ENCODE measurements around the gene DDX39A. TPM values are rescaled to one million over a fixed set of nuclear protein-coding genes. Genes with fewer than 3 reads are reported as not detected.
A peak's percentile ranks its signal among the peaks of the same experiment; 100 is the strongest.

Gene DDX39A
- total and polyA plus RNA-seq, 2 donors (not counting 1 experiment from before 2014, with no cell fraction given) = 178 to 393 TPM

DNA sequence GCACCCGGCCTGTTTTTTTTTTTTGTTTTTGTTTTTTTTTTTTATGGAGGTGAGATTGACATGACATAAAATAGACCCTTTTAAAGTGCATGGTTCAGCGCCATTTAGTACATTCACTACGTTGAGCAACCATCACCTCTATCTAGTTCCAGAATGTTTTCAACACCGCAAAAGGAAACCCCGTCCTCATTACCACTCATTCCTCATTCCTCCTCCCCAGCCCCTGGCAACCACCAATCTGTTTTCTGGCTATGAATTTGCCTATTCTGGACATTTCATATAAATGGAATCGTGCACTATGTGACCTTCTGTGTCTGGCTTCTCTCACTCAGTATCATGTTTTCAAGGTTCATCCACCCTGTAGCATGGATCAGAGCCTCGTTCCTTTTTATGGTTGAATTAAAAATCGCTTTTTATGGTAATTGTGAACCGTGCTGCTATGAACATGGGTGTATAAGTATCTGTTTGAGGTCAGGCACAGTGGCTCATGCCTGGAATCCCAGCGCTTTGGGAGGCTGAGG lies 47.8 kb downstream of the DDX39A start:
- Mint-ChIP-seq H3K27me3 (no peaks in the 10 kb centered on the region), H3K27ac (peak overlapping the region; percentile 93), H3K4me1 (peaks cover 70% of the 10 kb centered on the region), H3K4me3 (peak overlapping the region; percentile 72), H3K9me3 (ENCODE audit: insufficient read depth) (no peaks in the 10 kb centered on the region)
- H3K27me3 ChIP-seq (replicated peaks in 1 of 4; ENCODE audit: control extremely low read depth in 1 of 4, control insufficient read depth in 3 of 4, insufficient read depth in 4 of 4, low read length in 3 of 4) = no peaks in the 10 kb centered on the region
- no peak overlapping the region for H3K4me3 ChIP-seq (ENCODE audit: control extremely low read depth in 1 of 5, extremely low read depth in 1 of 5, insufficient read depth in 1 of 5, low read depth in 2 of 5, low read length in 4 of 5)
- CTCF ChIA-PET = interaction anchor here (1.0 to 1.8 kb wide), 2 partner anchors 8 to 10 kb away, joined by 5 to 17 read pairs; no protein-coding TSS in a partner anchor
- no peaks in the 10 kb centered on the region for H3K36me3 ChIP-seq (replicated peaks in 1 of 2; ENCODE audit: control extremely low read depth in 1 of 2, control insufficient read depth in 1 of 2, extremely low read depth in 1 of 2, insufficient read depth in 2 of 2, low read length in 1 of 2)
- intact Hi-C loops (cut with micrococcal nuclease) = no loop called here
- H2AFZ ChIP-seq (ENCODE audit: insufficient read depth, low read depth, low read length, poor library complexity, severe bottlenecking) = no peak overlapping the region
- peak overlapping the region; percentile 27 for H3K9ac ChIP-seq (ENCODE audit: low read length)
- peak overlapping the region; percentile 97 for H3K4me2 ChIP-seq (replicated peaks; ENCODE audit: low read depth, low read length, poor library complexity, severe bottlenecking)
- peaks cover 18% of the 10 kb centered on the region for H3K79me2 ChIP-seq (ENCODE audit: control insufficient read depth, insufficient read depth, low read length)
- H4K20me1 ChIP-seq (ENCODE audit: control insufficient read depth, insufficient read depth, low read length, poor library complexity, severe bottlenecking) = no peaks in the 10 kb centered on the region
- 79% methylated on average over 7 of the region's 10 CpGs for WGBS (ENCODE audit: insufficient coverage)
- H3K9me3 ChIP-seq (ENCODE audit: control extremely low read depth in 1 of 3, control insufficient read depth in 2 of 3, insufficient read depth in 1 of 3, low read length in 2 of 3) = peaks cover 0 to 6% (median 0%) of the 10 kb centered on the region in 3 donors
- DNase-seq (no peak), ATAC-seq (ENCODE audit: low read depth) (no peak)
- no peak for TF ChIP-seq EZH2 (IDR thresholded peaks at IDR 0.05; ENCODE audit: borderline replicate concordance, insufficient read depth, low read depth, low read length, poor library complexity, severe bottlenecking)
- TF ChIP-seq, protein P1, sequence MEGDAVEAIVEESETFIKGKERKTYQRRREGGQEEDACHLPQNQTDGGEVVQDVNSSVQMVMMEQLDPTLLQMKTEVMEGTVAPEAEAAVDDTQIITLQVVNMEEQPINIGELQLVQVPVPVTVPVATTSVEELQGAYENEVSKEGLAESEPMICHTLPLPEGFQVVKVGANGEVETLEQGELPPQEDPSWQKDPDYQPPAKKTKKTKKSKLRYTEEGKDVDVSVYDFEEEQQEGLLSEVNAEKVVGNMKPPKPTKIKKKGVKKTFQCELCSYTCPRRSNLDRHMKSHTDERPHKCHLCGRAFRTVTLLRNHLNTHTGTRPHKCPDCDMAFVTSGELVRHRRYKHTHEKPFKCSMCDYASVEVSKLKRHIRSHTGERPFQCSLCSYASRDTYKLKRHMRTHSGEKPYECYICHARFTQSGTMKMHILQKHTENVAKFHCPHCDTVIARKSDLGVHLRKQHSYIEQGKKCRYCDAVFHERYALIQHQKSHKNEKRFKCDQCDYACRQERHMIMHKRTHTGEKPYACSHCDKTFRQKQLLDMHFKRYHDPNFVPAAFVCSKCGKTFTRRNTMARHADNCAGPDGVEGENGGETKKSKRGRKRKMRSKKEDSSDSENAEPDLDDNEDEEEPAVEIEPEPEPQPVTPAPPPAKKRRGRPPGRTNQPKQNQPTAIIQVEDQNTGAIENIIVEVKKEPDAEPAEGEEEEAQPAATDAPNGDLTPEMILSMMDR (IDR thresholded peaks at IDR 0.05) = no peak
- peak overlapping the region; percentile 100 for H3K27ac ChIP-seq (ENCODE audit: low read length in 2 of 2)
- POLR2A ChIA-PET = interaction anchor here (1.4 to 5.6 kb wide), 3 partner anchors 13 to 47 kb away, joined by 5 to 28 read pairs (median 7); partner anchors contain the start of gene DDX39A
- peaks cover 94 to 99% of the 10 kb centered on the region in 2 donors for H3K4me1 ChIP-seq (ENCODE audit: control insufficient read depth in 2 of 2, insufficient read depth in 2 of 2, low read length in 2 of 2)

DNA sequence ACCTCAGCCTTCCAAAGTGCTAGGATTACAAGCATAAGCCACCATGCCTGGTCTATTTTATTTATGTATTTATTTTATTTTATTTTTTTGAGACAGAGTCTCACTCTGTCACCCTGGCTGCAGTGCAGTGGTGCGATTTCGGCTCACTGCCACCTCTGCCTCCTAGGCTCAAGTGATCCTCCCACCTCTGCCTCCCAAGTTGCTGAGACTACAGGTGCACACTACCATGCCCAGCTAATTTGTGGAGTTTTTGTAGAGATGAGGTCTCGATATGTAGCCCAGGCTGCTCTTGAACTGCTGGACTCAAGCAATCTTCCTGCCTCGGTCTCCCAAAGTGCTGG lies 48.2 kb downstream of the DDX39A start:
- no peaks in the 10 kb centered on the region for H4K20me1 ChIP-seq (ENCODE audit: control insufficient read depth, insufficient read depth, low read length, poor library complexity, severe bottlenecking)
- Mint-ChIP-seq H3K9me3 (ENCODE audit: insufficient read depth) (no peaks in the 10 kb centered on the region), H3K27ac (peak overlapping the region; percentile 100), H3K27me3 (no peaks in the 10 kb centered on the region), H3K4me3 (peak overlapping the region; percentile 94), H3K4me1 (peaks cover 71% of the 10 kb centered on the region)
- ATAC-seq (ENCODE audit: low read depth) (no peak), DNase-seq (no peak)
- H2AFZ ChIP-seq (ENCODE audit: insufficient read depth, low read depth, low read length, poor library complexity, severe bottlenecking) = no peak overlapping the region
- peak overlapping the region; percentile 27 for H3K9ac ChIP-seq (ENCODE audit: low read length)
- H3K4me2 ChIP-seq (replicated peaks; ENCODE audit: low read depth, low read length, poor library complexity, severe bottlenecking) = peak overlapping the region; percentile 97
- peaks cover 92 to 99% of the 10 kb centered on the region in 2 donors for H3K4me1 ChIP-seq (ENCODE audit: control insufficient read depth in 2 of 2, insufficient read depth in 2 of 2, low read length in 2 of 2)
- POLR2A ChIA-PET = interaction anchor here (0.6 to 5.6 kb wide), 9 partner anchors 8 to 1213 kb away, joined by 4 to 41 read pairs (median 7); partner anchors contain the start of genes ADGRE5 and DDX39A
- no peaks in the 10 kb centered on the region for H3K27me3 ChIP-seq (replicated peaks in 1 of 4; ENCODE audit: control extremely low read depth in 1 of 4, control insufficient read depth in 3 of 4, insufficient read depth in 4 of 4, low read length in 3 of 4)
- H3K9me3 ChIP-seq (ENCODE audit: control extremely low read depth in 1 of 3, control insufficient read depth in 2 of 3, insufficient read depth in 1 of 3, low read length in 2 of 3) = peaks cover 0 to 6% (median 0%) of the 10 kb centered on the region in 3 donors
- peaks cover 13% of the 10 kb centered on the region for H3K79me2 ChIP-seq (ENCODE audit: control insufficient read depth, insufficient read depth, low read length)
- CTCF ChIA-PET = interaction anchor here (0.8 to 2.9 kb wide), 6 partner anchors 9 to 30 kb away, joined by 5 to 17 read pairs (median 8); partner anchors contain the start of gene ADGRE5
- no peak overlapping the region for H3K4me3 ChIP-seq (ENCODE audit: control extremely low read depth in 1 of 5, extremely low read depth in 1 of 5, insufficient read depth in 1 of 5, low read depth in 2 of 5, low read length in 4 of 5)
- peak overlapping the region; percentile 100 for H3K27ac ChIP-seq (ENCODE audit: low read length in 2 of 2)
- intact Hi-C loops (cut with micrococcal nuclease) = loop anchor here (1.0 kb wide), 1 partner anchor 10 kb away; the partner anchor contains the start of gene ADGRE5
- H3K36me3 ChIP-seq (replicated peaks in 1 of 2; ENCODE audit: control extremely low read depth in 1 of 2, control insufficient read depth in 1 of 2, extremely low read depth in 1 of 2, insufficient read depth in 2 of 2, low read length in 1 of 2) = no peaks in the 10 kb centered on the region
- 83% methylated on average over 2 of the region's 4 CpGs for WGBS (ENCODE audit: insufficient coverage)
- no peak for TF ChIP-seq EZH2 (IDR thresholded peaks at IDR 0.05; ENCODE audit: borderline replicate concordance, insufficient read depth, low read depth, low read length, poor library complexity, severe bottlenecking)
